GM18858 (cell line): ENCODE measurements around the gene RFWD3.
"Not testable (repeated sequence)": the region's sequence is repeated elsewhere in the genome, so short reads cannot be mapped to it uniquely, and the experiment has no call there.

ENCODE experiments used
- ATAC-seq: cut with Tn5 transposase; IDR thresholded peaks from one replicate; pipeline ENCODE4 v1.9.1; 2021; ENCODE audit not compliant: unreplicated experiment

RFWD3 gene, protein sequence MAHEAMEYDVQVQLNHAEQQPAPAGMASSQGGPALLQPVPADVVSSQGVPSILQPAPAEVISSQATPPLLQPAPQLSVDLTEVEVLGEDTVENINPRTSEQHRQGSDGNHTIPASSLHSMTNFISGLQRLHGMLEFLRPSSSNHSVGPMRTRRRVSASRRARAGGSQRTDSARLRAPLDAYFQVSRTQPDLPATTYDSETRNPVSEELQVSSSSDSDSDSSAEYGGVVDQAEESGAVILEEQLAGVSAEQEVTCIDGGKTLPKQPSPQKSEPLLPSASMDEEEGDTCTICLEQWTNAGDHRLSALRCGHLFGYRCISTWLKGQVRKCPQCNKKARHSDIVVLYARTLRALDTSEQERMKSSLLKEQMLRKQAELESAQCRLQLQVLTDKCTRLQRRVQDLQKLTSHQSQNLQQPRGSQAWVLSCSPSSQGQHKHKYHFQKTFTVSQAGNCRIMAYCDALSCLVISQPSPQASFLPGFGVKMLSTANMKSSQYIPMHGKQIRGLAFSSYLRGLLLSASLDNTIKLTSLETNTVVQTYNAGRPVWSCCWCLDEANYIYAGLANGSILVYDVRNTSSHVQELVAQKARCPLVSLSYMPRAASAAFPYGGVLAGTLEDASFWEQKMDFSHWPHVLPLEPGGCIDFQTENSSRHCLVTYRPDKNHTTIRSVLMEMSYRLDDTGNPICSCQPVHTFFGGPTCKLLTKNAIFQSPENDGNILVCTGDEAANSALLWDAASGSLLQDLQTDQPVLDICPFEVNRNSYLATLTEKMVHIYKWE

DNA sequence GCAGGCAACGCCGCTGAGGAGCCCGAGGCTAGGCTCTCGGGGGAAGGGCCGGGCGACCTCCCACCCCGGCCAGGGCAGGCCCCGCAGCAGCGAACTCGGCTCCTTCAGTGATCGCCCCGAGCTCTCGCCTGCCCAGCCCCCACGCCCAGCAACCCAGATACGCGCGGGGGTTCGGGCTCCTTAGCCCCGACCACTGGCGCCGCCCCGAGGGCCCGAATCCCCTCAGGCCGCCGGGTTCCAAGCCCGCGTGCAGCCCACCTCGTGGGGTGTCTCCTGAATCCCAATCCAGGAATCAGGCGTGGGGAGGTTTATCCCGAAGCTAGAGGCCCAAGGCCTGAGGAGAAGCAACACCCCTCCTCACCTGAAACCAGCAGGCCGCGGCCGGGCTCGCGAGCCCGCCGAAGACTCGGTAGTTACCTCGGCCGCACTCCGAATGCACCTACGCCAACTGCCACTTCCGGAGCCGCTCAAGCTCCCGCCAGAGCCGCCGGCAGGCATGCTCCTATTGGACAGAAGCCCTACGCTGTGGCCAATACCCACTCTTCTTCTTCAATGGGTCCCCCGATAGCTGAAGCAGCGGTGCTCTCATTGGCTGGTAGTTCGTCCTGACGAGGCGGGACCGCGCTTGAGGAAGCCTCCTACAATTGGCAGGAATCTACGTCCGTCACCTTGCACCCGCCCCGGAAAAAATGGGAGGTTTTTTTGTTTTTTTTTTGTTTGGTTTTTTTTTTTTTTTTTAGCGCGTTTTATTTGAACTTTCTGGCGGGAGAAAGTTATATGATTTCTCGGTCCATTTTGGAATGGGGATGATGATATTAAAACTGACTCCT is at the start of gene RFWD3:
Gene RFWD3, minus strand, starts transcription at position 453 of the 830 bp plus-strand sequence. CDS start 5,428 bp downstream, outside the sequence.
- peak; percentile 100 for ATAC-seq

DNA sequence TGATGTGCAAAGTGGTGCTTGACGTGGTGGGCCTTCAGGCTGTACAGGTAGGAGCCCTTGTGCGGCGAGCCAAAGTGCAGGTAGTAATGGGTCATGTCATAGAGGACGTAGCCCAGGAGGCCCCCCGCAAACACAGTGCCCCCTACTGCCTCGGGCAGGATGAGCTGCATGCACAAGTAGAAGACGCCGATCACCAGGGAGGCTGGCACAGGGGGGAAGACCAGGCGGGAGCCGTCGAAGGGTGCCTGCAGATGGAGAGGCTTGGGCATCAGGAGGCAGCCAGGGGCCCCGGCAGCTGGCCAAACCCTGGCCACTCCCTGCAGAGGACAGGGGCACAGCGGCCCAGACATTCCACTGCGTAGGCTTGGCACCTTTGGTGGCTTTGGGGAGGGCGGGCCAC is 49.7 kb upstream of the RFWD3 start:
- ATAC-seq: no peak

DNA sequence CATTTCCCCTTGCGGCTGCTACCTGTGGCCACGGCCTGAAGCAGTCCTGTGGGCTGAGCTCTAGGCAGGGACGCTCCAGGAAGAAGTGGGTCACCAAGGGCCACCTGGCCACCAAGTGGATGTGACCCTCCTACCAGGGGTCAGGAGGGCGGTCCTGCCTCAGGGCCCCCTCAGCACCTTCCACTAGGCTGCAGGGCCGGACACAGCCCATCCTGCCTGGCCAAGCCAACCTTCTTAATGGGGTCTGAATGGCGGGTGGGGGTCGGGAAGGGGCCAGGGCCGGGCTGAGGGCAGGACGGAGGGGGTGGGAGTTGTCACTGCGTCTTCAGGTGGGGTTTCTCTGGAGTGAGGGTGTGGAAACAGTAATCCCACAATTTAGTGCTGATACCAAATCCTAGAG is 47.2 kb upstream of the RFWD3 start:
- ATAC-seq: no peak

DNA sequence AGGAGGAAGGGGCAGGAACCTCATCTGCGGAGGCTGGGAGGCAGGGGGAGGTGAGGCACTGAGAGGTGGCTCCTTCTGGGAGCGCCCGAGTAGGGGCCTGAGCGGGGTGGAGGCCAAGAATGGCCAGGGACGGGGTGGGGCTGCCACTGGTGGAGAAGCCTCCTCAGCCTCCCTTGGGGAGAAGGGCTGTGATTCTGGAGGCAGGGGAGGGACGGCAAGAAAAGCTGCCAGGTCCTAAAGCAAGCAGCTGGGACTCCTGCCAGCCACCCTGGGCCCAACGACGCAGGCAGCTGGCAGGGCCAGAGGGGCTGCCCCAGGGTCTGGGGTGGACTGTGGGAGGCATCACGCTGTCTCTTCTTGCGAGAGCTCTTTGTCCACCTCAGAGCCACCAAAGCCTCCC is 46.6 kb upstream of the RFWD3 start:
- ATAC-seq: no peak

DNA sequence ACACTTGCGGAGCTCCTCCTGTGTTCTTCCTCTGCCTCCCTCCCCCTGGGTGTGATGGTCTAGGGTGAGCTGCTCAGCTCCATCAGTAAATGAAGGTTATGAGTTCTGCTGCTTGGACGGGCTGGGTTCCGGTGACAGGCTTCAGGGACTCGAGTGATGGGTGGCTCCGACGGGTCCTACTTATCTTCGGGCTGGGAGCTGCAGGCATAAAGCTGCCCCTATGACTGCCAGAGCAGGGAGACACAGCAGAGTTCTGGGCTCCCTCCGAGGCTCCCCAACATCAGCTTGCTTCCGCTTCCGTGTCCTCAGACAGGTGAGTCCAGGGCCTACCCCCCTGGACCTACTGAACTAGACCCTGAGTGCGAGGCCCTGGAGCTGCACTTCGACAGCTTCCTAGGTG is 45.3 kb upstream of the RFWD3 start:
- ATAC-seq: no peak

DNA sequence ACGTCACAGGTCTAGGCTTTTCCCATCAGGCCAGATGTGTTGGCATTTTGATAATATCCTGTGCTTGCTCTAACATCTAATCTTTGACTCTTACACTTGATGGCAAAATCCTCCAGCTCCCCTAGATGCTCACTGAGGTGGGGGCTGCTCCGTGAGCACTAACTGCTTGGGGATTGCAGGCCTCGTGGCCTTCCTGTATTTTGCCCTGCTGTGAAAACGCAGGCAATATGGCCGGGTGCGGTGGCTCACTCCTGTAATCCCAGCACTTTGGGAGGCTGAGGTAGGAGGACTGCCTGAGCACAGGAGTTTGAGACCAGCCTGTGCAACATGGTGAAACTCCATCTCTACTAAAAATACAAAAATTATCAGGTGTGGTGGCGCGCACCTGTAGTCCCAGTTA is 43.7 kb upstream of the RFWD3 start:
- ATAC-seq: no peak

DNA sequence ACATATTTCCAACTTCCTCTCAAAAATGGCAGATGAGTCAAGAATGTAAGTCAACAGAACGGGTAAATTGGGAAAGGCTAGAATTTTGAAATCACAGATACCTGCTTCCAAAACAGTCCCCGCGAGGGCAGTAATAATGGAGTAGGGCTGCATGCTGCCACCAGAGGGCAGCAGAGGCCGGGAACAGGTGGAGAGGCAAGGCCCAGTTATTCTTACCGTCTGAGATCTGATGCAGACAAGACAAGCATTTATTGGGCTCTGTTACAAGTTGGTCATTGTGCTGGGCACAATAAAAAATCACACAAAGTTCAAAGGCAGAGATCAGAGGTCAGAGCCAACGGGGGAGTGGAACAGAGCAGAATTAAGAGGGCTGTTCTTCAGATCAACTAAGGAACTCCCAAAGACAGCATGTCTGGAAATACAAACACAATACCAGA is 42.8 kb upstream of the RFWD3 start:
- ATAC-seq: peak; percentile 88

DNA sequence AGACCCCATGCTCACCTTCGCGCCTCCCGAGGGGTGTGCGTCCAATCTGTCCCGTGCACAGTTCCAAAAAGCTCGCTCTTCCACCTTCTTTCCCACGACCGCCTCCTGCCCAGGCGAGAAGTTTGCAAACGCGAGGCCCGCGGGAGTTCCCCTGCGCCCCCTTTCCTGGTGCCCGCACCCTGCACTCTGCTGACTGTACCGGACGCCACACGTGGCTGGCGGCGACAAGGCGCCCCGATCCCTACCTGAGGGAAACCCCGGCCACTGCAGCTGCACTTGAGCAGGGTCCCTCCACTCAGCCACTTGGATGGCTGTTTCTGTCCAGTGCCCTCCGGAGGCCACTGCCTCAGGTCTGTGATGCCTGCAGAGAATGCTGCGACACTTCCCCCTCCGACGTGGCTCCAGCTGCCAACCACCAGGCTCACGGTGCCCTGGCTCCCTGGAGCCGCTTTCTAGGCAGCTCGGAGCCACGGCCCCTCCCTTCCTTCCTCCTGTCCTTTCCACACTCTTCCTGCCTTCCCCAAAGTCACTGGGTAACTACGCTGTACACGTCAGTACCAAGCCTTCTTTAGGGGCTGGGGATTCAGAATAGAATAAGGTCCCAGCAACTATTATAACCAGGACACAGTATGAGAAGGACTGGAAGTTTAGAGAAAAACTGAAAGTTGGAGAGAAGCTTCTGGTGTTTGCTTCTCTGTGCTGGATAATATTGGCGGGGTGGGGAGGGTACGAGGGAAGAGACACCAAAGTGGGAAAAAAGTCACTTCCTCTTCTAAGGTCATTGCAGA is 34.0 kb upstream of the RFWD3 start, which contains the start of gene MLKL:
Gene MLKL, minus strand, starts transcription at position 425 of the 788 bp plus-strand sequence. CDS start 5,105 bp downstream, outside the sequence.
- peak; percentile 24 for ATAC-seq

DNA sequence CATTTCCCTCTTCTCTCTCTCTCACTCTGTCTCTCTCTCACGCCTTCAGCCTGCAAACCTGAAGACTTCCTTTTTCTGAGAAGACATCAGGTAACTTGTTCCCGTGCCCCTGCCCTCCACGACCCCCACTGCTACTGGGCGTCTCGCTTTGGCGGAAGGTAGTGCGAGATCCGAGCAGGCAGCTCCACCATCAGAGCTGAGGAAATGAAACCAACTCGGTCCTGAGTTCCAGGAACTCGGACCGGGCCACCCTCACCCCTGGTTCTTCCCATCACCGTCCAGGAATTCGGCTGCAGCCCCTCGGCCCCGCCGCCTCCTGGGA is 33.4 kb upstream of the RFWD3 start:
- ATAC-seq: no peak

DNA sequence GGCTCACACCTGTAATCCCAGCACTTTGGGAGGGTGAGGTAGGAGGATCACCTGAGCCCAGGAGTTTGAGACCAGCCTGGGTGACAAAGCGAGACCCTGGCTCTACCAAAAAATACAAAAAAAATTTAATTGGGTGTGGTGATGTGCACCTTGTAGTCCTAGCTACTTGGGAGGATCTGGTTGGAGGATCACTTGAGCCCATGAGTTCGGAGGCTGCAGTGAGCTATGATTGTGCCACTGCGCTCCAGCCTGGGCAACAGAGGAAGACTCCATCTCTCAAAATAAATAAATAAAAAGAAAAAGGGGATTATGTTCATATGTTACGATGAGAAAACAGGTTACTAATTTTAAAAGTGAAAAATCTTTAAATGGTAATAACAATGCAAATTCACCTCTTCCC is 33.0 kb upstream of the RFWD3 start:
- ATAC-seq: no peak

DNA sequence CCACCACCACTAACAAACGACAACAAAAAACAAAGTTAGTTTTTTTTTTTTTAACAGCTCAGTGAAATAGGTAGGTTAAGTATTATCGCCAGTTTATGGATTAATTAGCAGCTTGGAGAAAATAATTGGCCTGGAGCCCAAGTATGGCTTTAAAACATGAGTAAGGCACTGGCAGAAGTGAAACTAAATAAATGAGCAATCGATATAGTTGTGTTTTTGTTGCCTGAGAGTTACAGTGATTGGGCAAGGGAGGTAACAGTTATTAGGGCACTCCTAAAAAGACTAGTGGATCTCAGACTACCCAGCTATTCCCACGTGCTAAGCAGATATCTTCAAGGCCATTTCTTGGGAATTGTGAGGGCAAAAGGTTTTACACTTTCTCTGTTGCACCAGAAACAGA is 31.5 kb upstream of the RFWD3 start:
- ATAC-seq: no peak

DNA sequence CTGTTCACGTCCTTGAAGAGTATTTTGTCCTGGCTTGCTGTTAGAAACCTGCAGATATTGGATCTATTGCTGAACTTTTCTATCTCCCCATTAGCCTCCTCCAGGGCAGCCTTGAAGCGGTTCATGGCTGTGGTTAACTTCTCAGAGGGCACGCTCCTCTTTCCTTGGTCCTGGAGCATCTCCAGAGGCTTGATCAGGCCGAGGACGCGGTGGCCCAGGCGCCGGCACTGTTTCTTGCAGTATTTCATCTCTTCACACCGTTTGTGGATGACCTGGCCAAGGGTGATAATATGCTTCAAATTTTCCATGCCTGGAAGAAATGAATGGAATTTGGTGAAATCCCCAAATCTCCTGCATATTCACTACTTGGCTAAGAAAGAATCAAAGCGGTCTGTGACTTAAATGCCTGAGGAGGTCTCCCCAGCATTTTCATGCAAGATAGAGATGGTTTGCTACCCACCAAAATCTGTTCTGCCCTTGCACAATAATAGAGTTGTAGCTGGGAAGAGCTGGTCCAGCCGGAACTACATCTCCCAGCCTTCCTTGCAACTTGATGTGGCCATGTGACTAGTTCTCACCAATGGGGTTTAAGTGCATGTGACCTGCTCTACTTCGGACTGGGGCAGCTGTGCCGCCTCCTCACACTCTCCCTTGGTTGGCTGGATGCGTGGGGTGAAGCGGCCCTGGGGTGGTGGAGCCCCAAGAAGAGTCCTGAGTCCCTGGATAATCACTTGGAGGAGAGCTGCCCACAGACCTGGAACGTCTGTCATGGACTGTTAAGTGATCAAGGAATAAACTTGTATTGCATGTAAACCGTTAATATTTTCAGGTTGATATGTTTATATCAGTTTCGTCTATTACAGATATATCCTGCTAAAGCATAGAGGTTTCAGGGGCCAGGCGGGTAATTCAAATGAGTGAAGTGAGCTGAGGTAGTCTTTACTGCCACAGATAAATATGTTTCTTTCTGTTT is 29.1 kb upstream of the RFWD3 start:
- ATAC-seq: peak; percentile 89

DNA sequence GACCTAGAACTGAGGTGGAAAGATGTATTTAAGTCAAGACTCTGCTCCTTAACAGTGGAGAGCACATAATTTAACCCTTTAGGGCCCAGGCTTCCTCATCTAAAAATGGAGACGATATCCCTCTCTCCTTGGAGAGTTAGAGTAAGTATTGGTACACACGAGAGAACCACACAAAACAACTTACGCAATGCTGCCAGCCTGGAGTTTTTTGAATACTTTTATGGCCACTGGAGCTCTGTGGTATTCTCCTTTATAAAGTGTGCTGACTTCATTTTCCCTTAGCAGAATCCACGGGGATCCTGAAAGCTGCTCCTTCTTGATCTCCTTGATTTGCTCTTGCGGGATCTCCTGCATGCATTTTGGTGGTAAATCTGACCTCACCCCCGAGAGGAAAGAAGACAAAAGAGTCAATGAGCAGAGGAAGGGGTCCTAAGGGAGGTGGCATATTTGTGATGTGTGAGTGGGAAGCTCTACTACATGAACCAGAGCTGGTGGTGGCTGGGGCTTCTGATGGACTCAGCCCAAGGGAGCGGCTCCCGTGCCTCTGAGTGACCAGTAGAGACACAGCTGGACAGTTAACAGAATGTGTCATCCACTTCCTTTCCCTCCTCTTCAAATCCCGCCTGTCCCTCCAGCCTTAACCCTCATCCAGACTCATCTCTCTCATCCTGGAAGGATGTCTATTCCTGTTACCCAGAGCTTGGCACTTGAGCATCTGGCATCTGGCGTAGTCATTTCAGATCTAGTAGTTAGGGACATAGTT is 24.6 kb upstream of the RFWD3 start:
- no peak for ATAC-seq

DNA sequence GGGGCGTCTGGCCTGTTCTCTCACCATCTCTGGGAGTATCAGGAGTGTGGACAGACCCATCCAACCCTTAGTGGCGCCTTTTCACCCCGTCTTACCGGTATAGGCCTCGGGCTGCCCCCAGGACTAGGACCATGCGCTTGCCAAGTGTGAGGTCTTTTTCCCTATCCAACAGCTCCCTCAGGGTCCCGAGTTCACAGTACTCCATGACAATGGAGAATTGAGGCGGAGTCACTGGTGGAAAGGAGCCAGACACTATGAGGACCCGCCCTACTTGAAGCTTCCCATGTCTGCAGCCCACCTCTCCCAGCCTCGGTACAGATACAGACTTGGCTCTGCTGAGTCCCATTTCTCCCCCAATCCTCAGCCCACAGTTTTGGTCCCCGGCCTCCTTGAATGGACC is 15.9 kb upstream of the RFWD3 start:
- ATAC-seq: no peak

DNA sequence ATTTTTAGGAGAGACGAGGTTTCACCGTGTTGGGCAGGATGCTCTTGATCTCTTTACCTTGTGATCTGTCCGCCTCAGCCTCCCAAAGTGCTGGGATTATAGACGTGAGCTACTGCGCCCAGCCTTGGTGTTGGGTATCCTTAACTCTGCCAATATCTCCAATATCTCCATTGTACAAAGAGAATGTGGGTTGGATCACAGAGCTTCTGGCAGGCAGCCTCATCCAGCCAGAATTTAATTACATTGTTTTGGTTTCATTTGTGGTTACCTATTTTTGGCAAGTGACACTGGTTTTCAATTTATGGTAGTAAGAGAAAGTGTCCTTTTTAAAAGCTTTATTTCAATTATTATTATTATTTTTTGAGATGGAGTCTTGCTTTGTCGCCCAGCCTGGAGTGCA is 14.0 kb upstream of the RFWD3 start:
- ATAC-seq: no peak

DNA sequence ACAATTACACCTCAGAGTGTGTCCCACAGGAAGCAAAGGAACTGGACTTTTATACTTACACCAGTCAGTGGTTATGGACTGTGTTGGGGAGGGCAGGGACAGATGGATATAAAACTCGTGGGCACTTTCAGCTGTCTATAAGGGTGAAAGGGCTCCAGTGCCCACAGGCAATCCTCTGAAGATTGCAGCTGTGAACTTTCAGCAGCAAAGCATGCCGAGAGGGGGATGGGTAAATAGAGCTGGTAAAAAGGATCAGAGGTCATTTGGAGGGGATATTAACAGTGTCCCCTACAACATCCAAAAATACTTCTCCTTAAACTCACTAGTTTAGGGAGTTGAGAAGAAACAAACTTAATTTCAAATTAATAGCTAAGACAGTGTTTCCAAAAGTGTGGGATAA is 13.3 kb upstream of the RFWD3 start:
- no peak for ATAC-seq

DNA sequence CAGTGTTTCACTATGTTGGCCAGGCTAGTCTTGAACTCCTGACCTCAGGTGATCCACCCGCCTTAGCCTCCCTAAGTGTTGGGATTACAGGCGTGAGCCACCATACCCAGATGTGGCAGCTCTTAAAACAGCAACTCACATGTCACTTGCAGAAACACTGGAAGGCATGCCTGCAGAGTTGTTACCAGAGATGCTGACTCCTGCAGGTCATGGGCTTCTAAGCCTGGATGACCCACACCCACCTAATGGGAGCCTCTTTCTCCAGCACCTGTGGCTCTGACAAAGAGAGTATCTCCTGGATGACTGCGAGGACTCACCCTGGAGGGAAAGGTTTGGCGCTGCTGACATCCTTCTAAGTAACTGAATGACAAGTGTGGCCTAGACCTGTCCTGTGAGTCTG is 11.2 kb upstream of the RFWD3 start:
- no peak for ATAC-seq

DNA sequence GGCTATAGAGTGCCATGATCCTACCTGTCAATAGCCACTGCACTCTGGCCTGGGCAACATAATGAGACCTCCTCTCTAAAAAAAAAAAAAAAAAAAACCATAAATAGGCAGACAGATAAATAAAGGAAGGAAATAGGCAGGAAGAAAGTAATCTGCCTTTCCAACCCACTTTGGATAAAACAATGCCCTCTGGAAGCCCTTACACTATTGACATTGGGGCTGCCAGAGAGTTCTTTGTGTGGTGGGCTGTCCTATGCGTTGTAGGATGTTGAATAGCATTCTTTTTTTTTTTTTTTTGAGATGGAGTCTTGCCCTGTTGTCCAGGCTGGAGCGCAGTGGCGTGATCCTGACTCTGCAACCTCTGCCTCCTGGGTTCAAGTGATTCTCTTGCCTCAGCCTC is 7.2 kb upstream of the RFWD3 start:
- no peak for ATAC-seq

DNA sequence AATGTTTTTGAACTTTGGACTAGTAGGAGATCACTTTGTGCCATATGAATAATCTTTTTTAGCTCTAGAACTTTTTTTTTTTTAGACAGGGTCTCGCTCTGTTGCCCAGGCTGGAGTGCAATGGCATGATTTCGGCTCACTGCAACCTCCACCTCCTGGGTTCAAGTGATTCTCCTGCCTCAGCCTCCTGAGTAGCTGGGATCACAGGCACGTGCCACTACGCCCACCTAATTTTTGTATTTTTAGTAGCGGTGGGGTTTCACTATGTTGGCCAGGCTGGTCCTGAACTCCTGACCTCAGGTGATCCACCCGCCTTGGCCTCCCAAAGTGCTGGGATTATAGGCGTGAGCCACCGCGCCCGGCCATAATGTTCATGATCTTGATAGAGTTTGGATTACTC is 2.2 kb upstream of the RFWD3 start:
- not testable (repeated sequence) for ATAC-seq
